ENCODE data around the gene LMBRD2.

Gene LMBRD2

GRCh38 chr5:36181774-36182173, 30.1 kb upstream of the LMBRD2 start:
- WGBS (ENCODE audit: insufficient coverage): 100% methylated on average over 1 of the region's 2 CpGs
- Histone ChIP-seq H3K4me3 (ENCODE audit: control insufficient read depth in 1 of 7, extremely low read depth in 1 of 7, insufficient read depth in 4 of 7, low read depth in 2 of 7, low read length in 6 of 7) (no peak overlapping the region), H3K27ac (ENCODE audit: insufficient read depth in 1 of 2, low read depth in 1 of 2, low read length in 2 of 2, poor library complexity in 1 of 2, severe bottlenecking in 2 of 2) (no peak overlapping the region), H3K9me3 (ENCODE audit: control extremely low read depth in 1 of 5, control insufficient read depth in 4 of 5, insufficient read depth in 2 of 5, low read depth in 1 of 5, low read length in 4 of 5) (peaks cover 0 to 1% (median 0%) of the 10 kb centered on the region in 5 experiments), H3K4me1 (ENCODE audit: control extremely low read depth in 1 of 4, control insufficient read depth in 4 of 4, insufficient read depth in 4 of 4, low read length in 3 of 4) (no peaks in the 10 kb centered on the region), H3K27me3 (replicated peaks in 2 of 5; ENCODE audit: control insufficient read depth in 4 of 5, insufficient read depth in 5 of 5, low read length in 4 of 5) (no peaks in the 10 kb centered on the region), H3K36me3 (ENCODE audit: control insufficient read depth in 4 of 4, insufficient read depth in 4 of 4, low read length in 3 of 4) (peaks cover 19 to 47% (median 34%) of the 10 kb centered on the region in 4 experiments)
- POLR2A ChIA-PET: no interaction called here
- DNase-seq: no peak
- CTCF ChIA-PET: interaction anchor here (1.3 kb wide), 1 partner anchor 21 kb away, joined by 3 read pairs; no protein-coding TSS in a partner anchor

GRCh38 chr5:36180556-36181350, 29.1 kb upstream of the LMBRD2 start:
- CTCF ChIA-PET: interaction anchor here (1.0 kb wide), 1 partner anchor 13 kb away, joined by 3 read pairs; no protein-coding TSS in a partner anchor
- H3K4me1 ChIP-seq (ENCODE audit: control extremely low read depth in 1 of 4, control insufficient read depth in 4 of 4, insufficient read depth in 4 of 4, low read length in 3 of 4): no peaks in the 10 kb centered on the region
- POLR2A ChIA-PET: no interaction called here
- H3K4me3 ChIP-seq (ENCODE audit: control insufficient read depth in 1 of 7, extremely low read depth in 1 of 7, insufficient read depth in 4 of 7, low read depth in 2 of 7, low read length in 6 of 7): no peak overlapping the region
- WGBS (ENCODE audit: insufficient coverage): 89% methylated on average over 1 of the region's 2 CpGs
- no peak overlapping the region for H3K27ac ChIP-seq (ENCODE audit: insufficient read depth in 1 of 2, low read depth in 1 of 2, low read length in 2 of 2, poor library complexity in 1 of 2, severe bottlenecking in 2 of 2)
- H3K36me3 ChIP-seq (ENCODE audit: control insufficient read depth in 4 of 4, insufficient read depth in 4 of 4, low read length in 3 of 4): peaks cover 19 to 47% (median 34%) of the 10 kb centered on the region in 4 experiments
- no peaks in the 10 kb centered on the region for H3K27me3 ChIP-seq (replicated peaks in 2 of 5; ENCODE audit: control insufficient read depth in 4 of 5, insufficient read depth in 5 of 5, low read length in 4 of 5)
- no peak for DNase-seq
- peaks cover 0 to 1% (median 0%) of the 10 kb centered on the region in 5 experiments for H3K9me3 ChIP-seq (ENCODE audit: control extremely low read depth in 1 of 5, control insufficient read depth in 4 of 5, insufficient read depth in 2 of 5, low read depth in 1 of 5, low read length in 4 of 5)

GRCh38 chr5:36179950-36180349, 28.3 kb upstream of the LMBRD2 start:
- CTCF ChIA-PET: interaction anchor here (0.6 to 1.0 kb wide), 2 partner anchors 12 to 13 kb away, joined by 3 read pairs; no protein-coding TSS in a partner anchor
- Histone ChIP-seq H3K4me1 (ENCODE audit: control extremely low read depth in 1 of 4, control insufficient read depth in 4 of 4, insufficient read depth in 4 of 4, low read length in 3 of 4) (no peaks in the 10 kb centered on the region), H3K9me3 (ENCODE audit: control extremely low read depth in 1 of 5, control insufficient read depth in 4 of 5, insufficient read depth in 2 of 5, low read depth in 1 of 5, low read length in 4 of 5) (no peaks in the 10 kb centered on the region), H3K4me3 (ENCODE audit: control insufficient read depth in 1 of 7, extremely low read depth in 1 of 7, insufficient read depth in 4 of 7, low read depth in 2 of 7, low read length in 6 of 7) (no peak overlapping the region), H3K36me3 (ENCODE audit: control insufficient read depth in 4 of 4, insufficient read depth in 4 of 4, low read length in 3 of 4) (peaks cover 19 to 50% (median 38%) of the 10 kb centered on the region in 4 experiments), H3K27me3 (replicated peaks in 2 of 5; ENCODE audit: control insufficient read depth in 4 of 5, insufficient read depth in 5 of 5, low read length in 4 of 5) (no peaks in the 10 kb centered on the region), H3K27ac (ENCODE audit: insufficient read depth in 1 of 2, low read depth in 1 of 2, low read length in 2 of 2, poor library complexity in 1 of 2, severe bottlenecking in 2 of 2) (no peak overlapping the region)
- POLR2A ChIA-PET: no interaction called here
- DNase-seq: no peak
- 100% methylated on average over 1 of the region's 4 CpGs for WGBS (ENCODE audit: insufficient coverage)

DNA sequence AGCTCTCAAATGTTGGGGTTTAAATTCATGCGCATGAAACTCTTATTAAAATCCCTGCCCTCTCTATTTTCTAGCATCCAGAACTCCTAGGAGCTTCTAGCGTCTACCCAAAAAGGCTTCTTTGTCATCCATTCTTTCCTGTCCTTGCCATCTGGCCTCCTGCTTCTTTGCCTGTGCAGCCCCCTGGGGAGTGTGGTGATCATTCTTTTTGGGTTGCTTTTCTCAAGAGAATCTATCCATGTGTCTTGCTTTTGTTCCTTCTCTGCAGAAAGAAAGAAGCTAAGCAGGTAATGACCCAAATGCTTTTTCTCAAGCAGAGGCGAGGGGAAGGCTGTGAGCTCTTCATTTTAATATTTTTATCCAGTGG, 26.8 kb upstream of the LMBRD2 start:
- no peak overlapping the region for H3K4me3 ChIP-seq (ENCODE audit: control insufficient read depth in 1 of 7, extremely low read depth in 1 of 7, insufficient read depth in 4 of 7, low read depth in 2 of 7, low read length in 6 of 7)
- DNase-seq: no peak
- no peak overlapping the region for H3K27ac ChIP-seq (ENCODE audit: insufficient read depth in 1 of 2, low read depth in 1 of 2, low read length in 2 of 2, poor library complexity in 1 of 2, severe bottlenecking in 2 of 2)
- H3K9me3 ChIP-seq (ENCODE audit: control extremely low read depth in 1 of 5, control insufficient read depth in 4 of 5, insufficient read depth in 2 of 5, low read depth in 1 of 5, low read length in 4 of 5): no peaks in the 10 kb centered on the region
- H3K27me3 ChIP-seq (replicated peaks in 2 of 5; ENCODE audit: control insufficient read depth in 4 of 5, insufficient read depth in 5 of 5, low read length in 4 of 5): no peaks in the 10 kb centered on the region
- ChIA-PET CTCF (interaction anchor here (0.6 to 2.2 kb wide), 16 partner anchors 9 to 518 kb away, joined by 3 to 10 read pairs (median 4); no protein-coding TSS in a partner anchor), POLR2A (no interaction called here)
- H3K4me1 ChIP-seq (ENCODE audit: control extremely low read depth in 1 of 4, control insufficient read depth in 4 of 4, insufficient read depth in 4 of 4, low read length in 3 of 4): no peaks in the 10 kb centered on the region
- H3K36me3 ChIP-seq (ENCODE audit: control insufficient read depth in 4 of 4, insufficient read depth in 4 of 4, low read length in 3 of 4): peaks cover 24 to 63% (median 47%) of the 10 kb centered on the region in 4 experiments
- 64% methylated on average over 2 of the region's 3 CpGs for WGBS (ENCODE audit: insufficient coverage)

- Histone ChIP-seq H3K4me3 (ENCODE audit: control insufficient read depth in 1 of 7, extremely low read depth in 1 of 7, insufficient read depth in 4 of 7, low read depth in 2 of 7, low read length in 6 of 7) (no peak overlapping the region), H3K9me3 (ENCODE audit: control extremely low read depth in 1 of 5, control insufficient read depth in 4 of 5, insufficient read depth in 2 of 5, low read depth in 1 of 5, low read length in 4 of 5) (no peaks in the 10 kb centered on the region), H3K27me3 (replicated peaks in 2 of 5; ENCODE audit: control insufficient read depth in 4 of 5, insufficient read depth in 5 of 5, low read length in 4 of 5) (no peaks in the 10 kb centered on the region), H3K4me1 (ENCODE audit: control extremely low read depth in 1 of 4, control insufficient read depth in 4 of 4, insufficient read depth in 4 of 4, low read length in 3 of 4) (no peaks in the 10 kb centered on the region), H3K27ac (ENCODE audit: insufficient read depth in 1 of 2, low read depth in 1 of 2, low read length in 2 of 2, poor library complexity in 1 of 2, severe bottlenecking in 2 of 2) (no peak overlapping the region), H3K36me3 (ENCODE audit: control insufficient read depth in 4 of 4, insufficient read depth in 4 of 4, low read length in 3 of 4) (peaks cover 24 to 69% (median 50%) of the 10 kb centered on the region in 4 experiments)
- no CpG with 5 or more reads among the region's 2 CpGs for WGBS (ENCODE audit: insufficient coverage)
- CTCF ChIA-PET: interaction anchor here (0.7 to 2.2 kb wide), 17 partner anchors 8 to 519 kb away, joined by 3 to 10 read pairs (median 3); partner anchors contain the start of gene RANBP3L
- POLR2A ChIA-PET: no interaction called here
- DNase-seq: peak; percentile 22 to 49 (median 40)
These were observed 26.2 kb upstream of the LMBRD2 start for GRCh38 chr5:36177715-36178523.

DNA sequence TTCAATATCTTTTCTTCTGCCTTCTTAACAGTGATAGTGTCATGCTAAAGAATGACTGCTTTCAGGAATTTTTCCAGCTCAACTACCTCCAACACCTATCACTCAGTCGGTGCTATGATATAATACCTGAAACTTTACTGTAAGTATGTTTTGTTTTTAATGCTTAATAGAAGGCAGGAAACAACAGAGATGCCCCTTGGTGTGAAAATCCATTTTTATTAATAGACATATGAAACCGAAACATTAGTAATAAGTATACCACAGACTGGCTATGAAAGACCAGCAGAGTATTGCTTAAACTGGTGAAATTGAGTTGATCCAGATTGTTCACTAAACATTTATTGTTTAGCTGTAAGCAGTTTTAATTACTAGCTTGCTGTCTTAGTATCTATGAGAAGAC, 25.5 kb upstream of the LMBRD2 start:
- Histone ChIP-seq H3K4me1 (ENCODE audit: control extremely low read depth in 1 of 4, control insufficient read depth in 4 of 4, insufficient read depth in 4 of 4, low read length in 3 of 4) (no peaks in the 10 kb centered on the region), H3K4me3 (ENCODE audit: control insufficient read depth in 1 of 7, extremely low read depth in 1 of 7, insufficient read depth in 4 of 7, low read depth in 2 of 7, low read length in 6 of 7) (no peak overlapping the region), H3K36me3 (ENCODE audit: control insufficient read depth in 4 of 4, insufficient read depth in 4 of 4, low read length in 3 of 4) (peaks cover 24 to 76% (median 50%) of the 10 kb centered on the region in 4 experiments), H3K27me3 (replicated peaks in 2 of 5; ENCODE audit: control insufficient read depth in 4 of 5, insufficient read depth in 5 of 5, low read length in 4 of 5) (no peaks in the 10 kb centered on the region), H3K27ac (ENCODE audit: insufficient read depth in 1 of 2, low read depth in 1 of 2, low read length in 2 of 2, poor library complexity in 1 of 2, severe bottlenecking in 2 of 2) (no peak overlapping the region), H3K9me3 (ENCODE audit: control extremely low read depth in 1 of 5, control insufficient read depth in 4 of 5, insufficient read depth in 2 of 5, low read depth in 1 of 5, low read length in 4 of 5) (no peaks in the 10 kb centered on the region)
- no peak for DNase-seq
- CTCF ChIA-PET: interaction anchor here (0.7 to 2.2 kb wide), 5 partner anchors 9 to 559 kb away, joined by 3 to 6 read pairs (median 3); partner anchors contain the start of gene RANBP3L
- no CpG with 5 or more reads among the region's 2 CpGs for WGBS (ENCODE audit: insufficient coverage)
- POLR2A ChIA-PET: no interaction called here
